IMR-90 (cell line): ENCODE measurements around the gene FAAP100.

Experiments
- CEBPB ChIP-seq: IDR thresholded peaks from 2 replicates; pipeline ENCODE4 v1.6.1; 2012; ENCODE audit warnings: low read depth, low read length, improper control_type of control experiment
- RFX5 ChIP-seq: IDR thresholded peaks from 2 replicates; pipeline ENCODE4 v1.8.0; 2012; ENCODE audit warnings: low read depth, mild to moderate bottlenecking, low read length, moderate library complexity
- TF ChIP-seq, protein P1 (sequence below): conservative IDR thresholded peaks from 2 replicates; pipeline ENCODE4 v1.5.1; 2012; ENCODE audit warnings: mild to moderate bottlenecking, low read depth, low read length, improper control_type of control experiment

DNA sequence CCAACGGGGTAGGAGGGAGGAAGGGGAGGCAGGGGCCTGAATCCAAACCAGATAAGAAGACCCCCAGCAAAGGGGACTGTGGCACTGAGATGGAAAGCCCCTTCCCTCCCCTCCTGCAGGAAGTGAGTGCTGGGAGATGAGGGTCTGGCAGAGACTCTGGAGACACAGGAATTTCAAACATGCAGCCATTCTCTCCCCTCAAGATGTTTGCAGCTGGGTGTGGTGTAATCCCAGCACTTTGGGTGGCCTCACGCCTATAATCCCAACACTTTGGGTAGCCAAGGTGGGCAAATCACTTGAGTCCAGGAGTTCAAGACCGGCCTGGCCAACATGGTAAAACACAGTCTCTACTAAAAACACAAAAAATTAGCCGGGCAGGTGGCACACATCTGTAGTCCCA lies 33.9 kb upstream of the FAAP100 start:
- TF ChIP-seq, protein P1, sequence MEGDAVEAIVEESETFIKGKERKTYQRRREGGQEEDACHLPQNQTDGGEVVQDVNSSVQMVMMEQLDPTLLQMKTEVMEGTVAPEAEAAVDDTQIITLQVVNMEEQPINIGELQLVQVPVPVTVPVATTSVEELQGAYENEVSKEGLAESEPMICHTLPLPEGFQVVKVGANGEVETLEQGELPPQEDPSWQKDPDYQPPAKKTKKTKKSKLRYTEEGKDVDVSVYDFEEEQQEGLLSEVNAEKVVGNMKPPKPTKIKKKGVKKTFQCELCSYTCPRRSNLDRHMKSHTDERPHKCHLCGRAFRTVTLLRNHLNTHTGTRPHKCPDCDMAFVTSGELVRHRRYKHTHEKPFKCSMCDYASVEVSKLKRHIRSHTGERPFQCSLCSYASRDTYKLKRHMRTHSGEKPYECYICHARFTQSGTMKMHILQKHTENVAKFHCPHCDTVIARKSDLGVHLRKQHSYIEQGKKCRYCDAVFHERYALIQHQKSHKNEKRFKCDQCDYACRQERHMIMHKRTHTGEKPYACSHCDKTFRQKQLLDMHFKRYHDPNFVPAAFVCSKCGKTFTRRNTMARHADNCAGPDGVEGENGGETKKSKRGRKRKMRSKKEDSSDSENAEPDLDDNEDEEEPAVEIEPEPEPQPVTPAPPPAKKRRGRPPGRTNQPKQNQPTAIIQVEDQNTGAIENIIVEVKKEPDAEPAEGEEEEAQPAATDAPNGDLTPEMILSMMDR, result no peak
- no peak for TF ChIP-seq RFX5
- no peak for TF ChIP-seq CEBPB
